ENCODE measurements around the gene TMOD1. TPM values are rescaled to one million over a fixed set of nuclear protein-coding genes. Genes with fewer than 3 reads are reported as not detected.

TMOD1 gene
- total RNA-seq, 2 donors from 2014 or later: 7.0 to 8.0 TPM

DNA sequence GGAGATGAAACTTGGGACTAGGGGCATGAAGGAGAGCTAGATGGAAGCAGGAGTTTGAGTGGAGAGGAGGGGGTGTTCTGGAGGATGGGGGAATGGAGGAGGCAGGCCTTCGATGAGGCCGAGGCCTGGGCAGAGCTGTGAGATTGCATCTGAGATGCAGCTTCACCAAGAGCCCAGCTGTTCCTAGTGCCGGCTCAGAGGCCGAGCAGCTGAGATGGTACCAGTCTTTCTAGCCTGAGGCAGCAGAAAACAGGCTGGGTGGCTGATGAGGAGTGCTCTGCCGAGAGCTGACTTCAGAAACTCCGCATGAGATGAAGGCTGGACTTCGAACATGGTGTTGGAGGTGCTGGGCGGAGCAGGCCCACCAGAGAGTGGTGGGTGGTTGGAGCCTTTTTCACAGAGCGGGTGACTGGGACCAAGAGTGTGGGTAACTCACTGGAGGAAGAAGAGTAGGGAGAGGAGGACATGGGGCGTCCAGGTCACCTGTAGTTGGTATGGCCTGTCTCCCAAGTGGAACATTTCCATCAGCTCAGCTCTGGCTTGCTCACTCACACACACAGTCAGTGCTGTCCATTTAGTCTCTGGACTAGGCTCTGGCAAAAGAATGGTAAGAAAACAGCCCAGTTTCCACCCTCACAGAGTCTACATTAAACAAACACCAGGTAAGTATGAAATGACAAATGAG is 54.7 kb downstream of the TMOD1 start:
- no peaks in the 10 kb centered on the region for H3K27me3 ChIP-seq (replicated peaks; ENCODE audit: insufficient read depth)
- 95% methylated on average over 10 of the region's 10 CpGs for WGBS
- H3K9me3 ChIP-seq: no peaks in the 10 kb centered on the region
- H3K27ac ChIP-seq: peak overlapping the region; percentile 2 to 80
- DNase-seq (ENCODE audit: low spot score): no peak
- no peaks in the 10 kb centered on the region for H3K4me1 ChIP-seq (replicated peaks)
- no peak for TF ChIP-seq POLR2A (IDR thresholded peaks at IDR 0.05)
- TF ChIP-seq, protein P1, sequence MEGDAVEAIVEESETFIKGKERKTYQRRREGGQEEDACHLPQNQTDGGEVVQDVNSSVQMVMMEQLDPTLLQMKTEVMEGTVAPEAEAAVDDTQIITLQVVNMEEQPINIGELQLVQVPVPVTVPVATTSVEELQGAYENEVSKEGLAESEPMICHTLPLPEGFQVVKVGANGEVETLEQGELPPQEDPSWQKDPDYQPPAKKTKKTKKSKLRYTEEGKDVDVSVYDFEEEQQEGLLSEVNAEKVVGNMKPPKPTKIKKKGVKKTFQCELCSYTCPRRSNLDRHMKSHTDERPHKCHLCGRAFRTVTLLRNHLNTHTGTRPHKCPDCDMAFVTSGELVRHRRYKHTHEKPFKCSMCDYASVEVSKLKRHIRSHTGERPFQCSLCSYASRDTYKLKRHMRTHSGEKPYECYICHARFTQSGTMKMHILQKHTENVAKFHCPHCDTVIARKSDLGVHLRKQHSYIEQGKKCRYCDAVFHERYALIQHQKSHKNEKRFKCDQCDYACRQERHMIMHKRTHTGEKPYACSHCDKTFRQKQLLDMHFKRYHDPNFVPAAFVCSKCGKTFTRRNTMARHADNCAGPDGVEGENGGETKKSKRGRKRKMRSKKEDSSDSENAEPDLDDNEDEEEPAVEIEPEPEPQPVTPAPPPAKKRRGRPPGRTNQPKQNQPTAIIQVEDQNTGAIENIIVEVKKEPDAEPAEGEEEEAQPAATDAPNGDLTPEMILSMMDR (IDR thresholded peaks at IDR 0.05): no peak
- no peak for TF ChIP-seq POLR2AphosphoS5 (IDR thresholded peaks at IDR 0.05)
- intact Hi-C loops (cut with DNase I): loop anchor here (5.0 kb wide), 2 partner anchors 39 to 54 kb away; partner anchors contain the start of gene TMOD1
- H3K4me3 ChIP-seq: no peak overlapping the region
- no peaks in the 10 kb centered on the region for H3K36me3 ChIP-seq

DNA sequence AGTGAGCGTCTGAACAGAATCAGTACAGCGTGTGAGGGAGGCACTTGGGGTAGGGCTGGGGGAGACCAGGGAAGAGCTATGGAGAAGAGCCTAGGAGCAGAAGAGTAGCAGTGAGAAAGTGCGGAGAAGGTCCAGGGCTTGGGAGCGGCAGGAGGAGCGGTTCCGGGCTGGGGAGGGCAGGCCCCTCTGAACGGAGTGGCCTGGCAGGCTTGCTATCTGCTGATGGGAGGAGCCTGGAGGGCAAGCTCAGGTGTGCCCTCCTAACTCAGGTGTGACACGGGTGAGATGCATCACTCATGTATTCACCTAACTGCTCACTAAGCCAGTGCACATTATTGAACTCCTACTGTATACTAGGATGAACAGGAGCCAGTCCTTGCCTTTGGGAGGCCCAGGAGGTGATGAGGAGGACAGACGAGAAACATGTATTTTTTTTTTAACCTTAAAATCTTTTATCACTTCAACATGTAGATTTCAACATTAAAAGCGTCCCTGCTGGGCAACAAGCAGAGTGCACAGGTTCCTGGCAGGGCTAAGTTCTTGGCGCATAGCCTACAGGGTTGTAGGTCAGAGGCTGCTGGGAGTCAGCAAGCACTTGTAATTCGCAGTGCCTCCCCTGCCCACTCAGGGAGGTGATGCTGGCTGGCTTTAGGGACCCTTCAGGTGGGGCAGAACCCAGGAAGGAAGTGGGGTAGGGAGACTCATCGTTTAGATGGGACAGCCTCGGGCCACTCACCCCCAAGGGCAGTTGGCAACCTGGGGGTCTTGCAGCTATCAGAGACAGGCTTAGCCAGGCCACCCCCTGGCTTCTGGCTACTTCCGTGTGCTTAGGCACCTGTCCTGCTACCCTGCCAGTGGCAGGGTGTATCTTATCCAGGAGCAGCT is 55.5 kb downstream of the TMOD1 start:
- WGBS: 62% methylated on average over 15 of the region's 15 CpGs
- TF ChIP-seq, protein P1 (IDR thresholded peaks at IDR 0.05): no peak
- no peak for TF ChIP-seq POLR2AphosphoS5 (IDR thresholded peaks at IDR 0.05)
- no peak for TF ChIP-seq POLR2A (IDR thresholded peaks at IDR 0.05)

DNA sequence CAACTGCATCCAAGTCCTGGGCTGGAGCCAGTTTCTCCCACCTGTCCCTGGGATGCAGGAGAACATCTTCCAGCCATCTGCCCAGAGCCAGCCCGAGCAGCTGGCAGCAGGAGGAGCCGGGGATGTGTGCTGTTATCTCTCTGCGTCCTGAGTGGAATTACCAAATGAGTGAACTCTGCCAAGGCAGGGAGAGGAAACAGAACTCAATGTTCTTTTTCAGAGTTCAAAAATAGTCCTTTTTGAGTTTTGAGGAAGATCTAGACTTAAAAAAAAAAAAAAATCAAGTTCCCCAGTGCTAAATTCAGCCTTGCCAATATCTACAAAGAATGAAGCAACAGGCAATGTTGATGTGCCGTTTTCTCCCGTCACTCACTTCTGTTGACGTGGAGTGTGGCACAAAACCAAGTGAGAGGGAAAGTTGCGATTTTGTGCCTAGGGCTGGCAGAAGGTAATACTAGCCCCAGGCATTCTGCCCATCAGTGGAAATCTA is 56.2 kb downstream of the TMOD1 start:
- H3K9me3 ChIP-seq: no peaks in the 10 kb centered on the region
- peak overlapping the region; percentile 72 to 80 for H3K27ac ChIP-seq
- TF ChIP-seq POLR2A (IDR thresholded peaks at IDR 0.05): no peak
- TF ChIP-seq POLR2AphosphoS5 (IDR thresholded peaks at IDR 0.05): peak; percentile 71
- TF ChIP-seq, protein P1 (IDR thresholded peaks at IDR 0.05): no peak
- DNase-seq (ENCODE audit: low spot score): peak; percentile 28
- WGBS: 11% methylated on average over 7 of the region's 7 CpGs
- H3K27me3 ChIP-seq (replicated peaks; ENCODE audit: insufficient read depth): no peaks in the 10 kb centered on the region
- H3K4me1 ChIP-seq (replicated peaks): no peaks in the 10 kb centered on the region
- H3K36me3 ChIP-seq: no peaks in the 10 kb centered on the region
- H3K4me3 ChIP-seq: no peak overlapping the region
- intact Hi-C loops (cut with DNase I): loop anchor here (2.0 to 5.0 kb wide), 3 partner anchors 39 to 55 kb away; partner anchors contain the start of gene TMOD1

More for the DNA sequence above, 55.5 kb downstream of the TMOD1 start:
- no peak overlapping the region for H3K4me3 ChIP-seq
- intact Hi-C loops (cut with DNase I): loop anchor here (5.0 kb wide), 2 partner anchors 40 to 55 kb away; partner anchors contain the start of gene TMOD1
- H3K4me1 ChIP-seq (replicated peaks): no peaks in the 10 kb centered on the region
- DNase-seq (ENCODE audit: low spot score): no peak
- no peaks in the 10 kb centered on the region for H3K9me3 ChIP-seq
- H3K27me3 ChIP-seq (replicated peaks; ENCODE audit: insufficient read depth): no peaks in the 10 kb centered on the region
- no peaks in the 10 kb centered on the region for H3K36me3 ChIP-seq
- H3K27ac ChIP-seq: peak overlapping the region; percentile 72 to 80

DNA sequence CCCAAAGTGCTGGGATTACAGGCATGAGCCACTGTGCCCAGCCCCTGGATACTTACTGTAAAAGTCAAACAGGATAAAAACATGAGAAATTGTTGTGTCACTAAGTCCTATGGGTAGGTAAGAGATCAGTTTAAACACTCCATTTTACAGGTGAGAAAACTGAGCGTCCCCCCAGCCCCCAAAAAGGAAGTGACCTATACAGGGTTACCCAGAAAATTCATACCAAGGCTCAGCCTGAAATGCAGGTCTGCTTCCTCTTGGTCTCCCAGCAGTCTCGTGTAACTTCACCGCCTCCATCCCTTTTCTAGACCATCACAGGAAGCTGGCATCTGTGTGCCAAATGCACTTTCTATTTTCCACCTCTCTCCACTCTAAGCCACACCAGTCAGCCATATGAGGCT is 57.2 kb downstream of the TMOD1 start:
- DNase-seq (ENCODE audit: low spot score): no peak
- H3K27ac ChIP-seq: peak overlapping the region; percentile 72 to 80
- WGBS: 59% methylated on average over 3 of the region's 3 CpGs
- no peaks in the 10 kb centered on the region for H3K4me1 ChIP-seq (replicated peaks)
- no peaks in the 10 kb centered on the region for H3K27me3 ChIP-seq (replicated peaks; ENCODE audit: insufficient read depth)
- no peak overlapping the region for H3K4me3 ChIP-seq
- no peaks in the 10 kb centered on the region for H3K9me3 ChIP-seq
- intact Hi-C loops (cut with DNase I): loop anchor here (2.0 to 5.0 kb wide), 3 partner anchors 38 to 56 kb away; partner anchors contain the start of gene TMOD1
- no peaks in the 10 kb centered on the region for H3K36me3 ChIP-seq
- TF ChIP-seq, protein P1 (IDR thresholded peaks at IDR 0.05): no peak
- TF ChIP-seq POLR2AphosphoS5 (IDR thresholded peaks at IDR 0.05): no peak
- no peak for TF ChIP-seq POLR2A (IDR thresholded peaks at IDR 0.05)
